Heart left ventricle (tissue), 16 donors: Measurements from ENCODE around the gene MNX1. TPM values are rescaled to one million over a fixed set of nuclear protein-coding genes. Genes with fewer than 3 reads are reported as not detected.

Experiments
- ATAC-seq, 4 donors: fragments of 200-7000 bp; cut with Tn5 transposase; one replicate each; pipeline ENCODE4 v1.9.1; 2020 to 2022; ENCODE audit warnings: moderate library complexity in 4 of 4, mild to moderate bottlenecking in 3 of 4, moderate number of reproducible peaks in 1 of 4
- DNase-seq, 5 donors: peaks; one replicate each; pipeline ENCODE4 v3.0.0-alpha.2; 2020
- H3K27ac ChIP-seq, 12 donors: fragments of 200-600 bp; sonication (generic) in 4 of 12; one replicate each; pipeline versions ENCODE4 v1.5.0 to v1.8.0; 2016 to 2022; ENCODE audit warnings: mild to moderate bottlenecking in 2 of 12
- H3K27me3 ChIP-seq, 9 donors: fragments of 200-600 bp; sonication (generic) in 2 of 9; one replicate each; pipeline versions ENCODE4 v1.5.1 to v1.8.0; 2016 to 2022; ENCODE audit warnings: mild to moderate bottlenecking in 3 of 9
- H3K36me3 ChIP-seq, 9 donors: fragments of 200-600 bp; sonication (generic) in 2 of 9; one replicate each; pipeline versions ENCODE4 v1.5.0 to v1.8.0; 2018 to 2022; ENCODE audit warnings: mild to moderate bottlenecking in 2 of 9
- H3K4me1 ChIP-seq, 12 donors: fragments of 200-600 bp; sonication (generic) in 4 of 12; one replicate each; pipeline versions ENCODE4 v1.5.0 to v1.8.0; 2016 to 2022; ENCODE audit warnings: mild to moderate bottlenecking in 3 of 12
- H3K4me3 ChIP-seq, 12 donors: fragments of 200-600 bp; sonication (generic) in 4 of 12; one replicate each; pipeline versions ENCODE4 v1.5.0 to v1.8.0; 2017 to 2022; ENCODE audit warnings: mild to moderate bottlenecking in 9 of 12, moderate library complexity in 4 of 12
- H3K9me3 ChIP-seq, 12 donors: fragments of 200-600 bp; sonication (generic) in 4 of 12; one replicate each; pipeline versions ENCODE4 v1.5.0 to v1.8.0; 2016 to 2022; ENCODE audit warnings: mild to moderate bottlenecking in 1 of 12
- CTCF ChIP-seq, 12 donors: fragments of 200-600 bp; sonication (generic) in 4 of 12; IDR thresholded peaks; one replicate each; pipeline versions ENCODE4 v1.5.0 to v1.8.0; 2018 to 2022; ENCODE audit warnings: antibody characterized with exemption in 12 of 12, mild to moderate bottlenecking in 5 of 12
- POLR2A ChIP-seq, 2 donors: fragments of 450-650 bp; IDR thresholded peaks; one replicate each; pipeline ENCODE4 v1.6.1; 2017; ENCODE audit warnings: antibody characterized with exemption in 2 of 2, mild to moderate bottlenecking in 2 of 2, moderate library complexity in 2 of 2
- WGBS, 4 donors: extraction: QIAGEN DNeasy Blood & Tissue Kit in 2 of 4; methylation state at CpG; one replicate each; pipeline versions ENCODE4 v1.1.5 to v1.1.7; 2013 to 2018; 5-methylcytosine and 5-hydroxymethylcytosine counted together
- intact Hi-C, 10 donors: fragments of 100-400 bp; cut with DNase I; formaldehyde crosslinking; loops; one replicate each; pipeline versions ENCODE4 v1.11.1 to v1.14.2; 2022
- polyA plus RNA-seq, 2 donors: library from polyadenylated mRNA; stranded (reverse); fragments of 200-250 nt; gene quantifications; one replicate each; pipeline ENCODE4 v1.2.3, GENCODE V29; 2013
- total RNA-seq, 9 donors: library from RNA; depleted of rRNA in 2 of 9; stranded (reverse); fragments of >200 nt in 2 of 9; fragmentation: NEBNext Ultra II Directional in 3 of 9; extraction: Animal tissue kit (Norgen Biotek cat#: 25700) in 3 of 9; gene quantifications; one replicate each; pipeline versions ENCODE4 v1.1.0 to v1.2.4, GENCODE V29; 2016 to 2023
- donor health status: ischemic (EF 13 %, LVEDD 7.1; RV severe dilation, severe dysfunction).
- donor health status: healthy with polysubstance abuse.
- donor health status: DM: no; HTN: yes; CAD: no.
- donor health status: DM: no; HTN: no; CAD: no.
- donor health status: ischemic (EF 25% LVEDD 6.9; RV normal size, moderate dysfunction).
- donor health status: ischemic (EF 25% LVEDD 5.7; RV mildly dilated, moderate dysfunction).
- donor health status: healthy.
- donor health status: DM: yes; HTN: yes; CAD: no.
- donor health status: ischemic (EF 35%, LVEDD 5.7; RV mildly dilated, moderate dysfunction).
- donor health status: nonischemic (EF 11% LVEDD 7.7; RV severe dilation, severe dysfunction).
- donor health status: DM: yes; HTN: yes; CAD: no.
- donor health status: PGD.
- donor health status: ischemic (EF 29% LVEDD 5.4; RV normal size, mild dysfunction).
- donor health status: nonischemic (EF 23%, LVEDD 6.1; RV moderate dilation, normal function).

Gene MNX1
- total and polyA plus RNA-seq, 11 donors = not detected

GRCh38 chr7:157004521-157005455 lies 5.7 kb downstream of the MNX1 start:
- Histone ChIP-seq H3K9me3 (no peaks in the 10 kb centered on the region), H3K36me3 (no peaks in the 10 kb centered on the region), H3K4me1 (peaks cover 0 to 57% (median 25%) of the 10 kb centered on the region in 12 donors), H3K4me3 (peak overlapping the region in 2 of 12 donors; percentile 8 to 10), H3K27ac (no peak overlapping the region), H3K27me3 (peaks cover 85 to 99% (median 96%) of the 10 kb centered on the region in 9 donors)
- TF ChIP-seq POLR2A (IDR thresholded peaks at IDR 0.05) (no peak), CTCF (IDR thresholded peaks at IDR 0.05) (no peak)
- 2 to 4% (median 3%) methylated on average over 47 to 56 of the region's 56 CpGs for WGBS, 4 donors
- intact Hi-C loops = no loop called here
- no peak for ATAC-seq
- DNase-seq = no peak

GRCh38 chr7:157003756-157004520 lies 6.5 kb downstream of the MNX1 start:
- Histone ChIP-seq H3K4me1 (peaks cover 0 to 56% (median 23%) of the 10 kb centered on the region in 12 donors), H3K4me3 (peak overlapping the region in 2 of 12 donors; percentile 10 to 15), H3K27me3 (peaks cover 81 to 100% (median 98%) of the 10 kb centered on the region in 9 donors), H3K27ac (no peak overlapping the region), H3K36me3 (no peaks in the 10 kb centered on the region), H3K9me3 (no peaks in the 10 kb centered on the region)
- intact Hi-C loops = no loop called here
- DNase-seq (no peak), ATAC-seq (peak in 1 of 4 donors; percentile 55)
- TF ChIP-seq CTCF (IDR thresholded peaks at IDR 0.05) = no peak
- no peak for TF ChIP-seq POLR2A (IDR thresholded peaks at IDR 0.05)
- 1 to 3% (median 2%) methylated on average over 52 to 60 of the region's 60 CpGs for WGBS, 4 donors

- no peak overlapping the region for H3K27ac ChIP-seq
- no peaks in the 10 kb centered on the region for H3K9me3 ChIP-seq
- WGBS, 4 donors = 6 to 14% (median 7%) methylated on average over 6 of the region's 6 CpGs
- no peak for TF ChIP-seq CTCF (IDR thresholded peaks at IDR 0.05)
- no peak for TF ChIP-seq POLR2A (IDR thresholded peaks at IDR 0.05)
- H3K4me3 ChIP-seq = no peak overlapping the region
- H3K27me3 ChIP-seq = peaks cover 79 to 100% (median 96%) of the 10 kb centered on the region in 9 donors
- H3K4me1 ChIP-seq = peaks cover 0 to 56% (median 23%) of the 10 kb centered on the region in 12 donors
- no peaks in the 10 kb centered on the region for H3K36me3 ChIP-seq
- ATAC-seq (no peak), DNase-seq (no peak)
- intact Hi-C loops = no loop called here
Measured at GRCh38 chr7:157003445-157003755, 7.1 kb downstream of the MNX1 start.
